Esophagus squamous epithelium (tissue), 5 donors: ENCODE measurements around the gene EGFR. TPM values are rescaled to one million over a fixed set of nuclear protein-coding genes. Genes with fewer than 3 reads are reported as not detected.

Source experiments
- DNase-seq: peaks from one replicate; lab custom pipeline; 2025; lab: John Stamatoyannopoulos, UW
- H3K27ac ChIP-seq, 4 donors: fragments of 200-600 bp; sonication (generic); one replicate each; pipeline ENCODE4 v1.5.1; 2016 to 2019; ENCODE audit warnings: mild to moderate bottlenecking in 1 of 4
- H3K27me3 ChIP-seq, 4 donors: fragments of 200-600 bp; sonication (generic); 1 replicate in 3 of 4; 2 replicates in 1 of 4; pipeline versions ENCODE4 v1.5.1 to v1.6.0; 2017 to 2021; ENCODE audit warnings: antibody characterized with exemption in 1 of 4
- H3K36me3 ChIP-seq, 3 donors: fragments of 200-600 bp; sonication (generic); one replicate each; pipeline ENCODE4 v1.5.1; 2016 to 2019
- H3K4me1 ChIP-seq, 3 donors: fragments of 200-600 bp; sonication (generic); one replicate each; pipeline ENCODE4 v1.5.1; 2017 to 2019
- H3K4me3 ChIP-seq, 4 donors: fragments of 200-600 bp; sonication (generic); 1 replicate in 3 of 4; 2 replicates in 1 of 4; pipeline ENCODE4 v1.5.1; 2016 to 2019; ENCODE audit warnings: mild to moderate bottlenecking in 2 of 4, moderate library complexity in 1 of 4
- H3K9me3 ChIP-seq, 3 donors: fragments of 200-600 bp; sonication (generic); one replicate each; pipeline ENCODE4 v1.5.1; 2016 to 2019
- POLR2A ChIP-seq, 4 donors: fragments of 450-650 bp; IDR thresholded peaks; one replicate each; pipeline ENCODE4 v1.6.1; 2017; ENCODE audit warnings: antibody characterized with exemption in 4 of 4, mild to moderate bottlenecking in 4 of 4, moderate library complexity in 3 of 4
- WGBS, 2 donors: methylation state at CpG; one replicate each; pipeline ENCODE4 v1.1.5; 2018; 5-methylcytosine and 5-hydroxymethylcytosine counted together
- intact Hi-C: fragments of 100-400 bp; cut with DNase I; formaldehyde crosslinking; loops from one replicate; pipeline ENCODE4 v1.15.0; 2022
- total RNA-seq, 4 donors: library from RNA; depleted of rRNA; stranded (reverse); fragments of >200 nt; gene quantifications; one replicate each; pipeline ENCODE4 v1.1.0, GENCODE V29; 2016
- TF ChIP-seq, protein P1 (sequence below), 6 experiments: fragments of 450-650 bp in 4 of 6; fragments of 200-600 bp in 2 of 6; sonication (generic) in 2 of 6; IDR thresholded peaks; one replicate each; pipeline ENCODE4 v1.5.1; 2016 to 2019; ENCODE audit warnings: antibody characterized with exemption in 6 of 6, mild to moderate bottlenecking in 4 of 6, moderate library complexity in 4 of 6
- donor health status: DM: yes; HTN: yes; CAD: no.

Gene EGFR
- total RNA-seq, 4 donors from 2014 or later: 66.1 to 108 (median 72.3) TPM

GRCh38 chr7:55095672-55096071 lies 76.9 kb downstream of the EGFR start:
- no peak for TF ChIP-seq POLR2A (IDR thresholded peaks at IDR 0.05)
- TF ChIP-seq, protein P1, sequence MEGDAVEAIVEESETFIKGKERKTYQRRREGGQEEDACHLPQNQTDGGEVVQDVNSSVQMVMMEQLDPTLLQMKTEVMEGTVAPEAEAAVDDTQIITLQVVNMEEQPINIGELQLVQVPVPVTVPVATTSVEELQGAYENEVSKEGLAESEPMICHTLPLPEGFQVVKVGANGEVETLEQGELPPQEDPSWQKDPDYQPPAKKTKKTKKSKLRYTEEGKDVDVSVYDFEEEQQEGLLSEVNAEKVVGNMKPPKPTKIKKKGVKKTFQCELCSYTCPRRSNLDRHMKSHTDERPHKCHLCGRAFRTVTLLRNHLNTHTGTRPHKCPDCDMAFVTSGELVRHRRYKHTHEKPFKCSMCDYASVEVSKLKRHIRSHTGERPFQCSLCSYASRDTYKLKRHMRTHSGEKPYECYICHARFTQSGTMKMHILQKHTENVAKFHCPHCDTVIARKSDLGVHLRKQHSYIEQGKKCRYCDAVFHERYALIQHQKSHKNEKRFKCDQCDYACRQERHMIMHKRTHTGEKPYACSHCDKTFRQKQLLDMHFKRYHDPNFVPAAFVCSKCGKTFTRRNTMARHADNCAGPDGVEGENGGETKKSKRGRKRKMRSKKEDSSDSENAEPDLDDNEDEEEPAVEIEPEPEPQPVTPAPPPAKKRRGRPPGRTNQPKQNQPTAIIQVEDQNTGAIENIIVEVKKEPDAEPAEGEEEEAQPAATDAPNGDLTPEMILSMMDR (IDR thresholded peaks at IDR 0.05): no peak
- H3K27ac ChIP-seq: no peak overlapping the region
- WGBS, 2 donors: 81 to 87% methylated on average over 3 to 4 of the region's 4 CpGs
- DNase-seq: no peak
- no peak overlapping the region for H3K4me3 ChIP-seq
- H3K27me3 ChIP-seq: no peaks in the 10 kb centered on the region
- peaks cover 0 to 7% (median 0%) of the 10 kb centered on the region in 3 donors for H3K36me3 ChIP-seq
- H3K9me3 ChIP-seq: no peaks in the 10 kb centered on the region
- peaks cover 10 to 74% (median 32%) of the 10 kb centered on the region in 3 donors for H3K4me1 ChIP-seq
- intact Hi-C loops: no loop called here

- Histone ChIP-seq H3K36me3 (peaks cover 0 to 7% (median 0%) of the 10 kb centered on the region in 3 donors), H3K4me3 (no peak overlapping the region), H3K4me1 (peaks cover 15 to 77% (median 37%) of the 10 kb centered on the region in 3 donors), H3K27me3 (no peaks in the 10 kb centered on the region), H3K9me3 (no peaks in the 10 kb centered on the region), H3K27ac (peak overlapping the region in 1 of 4 donors; percentile 9)
- 83 to 86% methylated on average over 11 of the region's 11 CpGs for WGBS, 2 donors
- intact Hi-C loops: no loop called here
- no peak for TF ChIP-seq POLR2A (IDR thresholded peaks at IDR 0.05)
- TF ChIP-seq, protein P1 (IDR thresholded peaks at IDR 0.05): no peak
- DNase-seq: no peak
These were observed 77.5 kb downstream of the EGFR start for GRCh38 chr7:55096323-55096722.

GRCh38 chr7:55097100-55097499 lies 78.3 kb downstream of the EGFR start:
- H3K4me1 ChIP-seq: peaks cover 20 to 77% (median 42%) of the 10 kb centered on the region in 3 donors

DNA sequence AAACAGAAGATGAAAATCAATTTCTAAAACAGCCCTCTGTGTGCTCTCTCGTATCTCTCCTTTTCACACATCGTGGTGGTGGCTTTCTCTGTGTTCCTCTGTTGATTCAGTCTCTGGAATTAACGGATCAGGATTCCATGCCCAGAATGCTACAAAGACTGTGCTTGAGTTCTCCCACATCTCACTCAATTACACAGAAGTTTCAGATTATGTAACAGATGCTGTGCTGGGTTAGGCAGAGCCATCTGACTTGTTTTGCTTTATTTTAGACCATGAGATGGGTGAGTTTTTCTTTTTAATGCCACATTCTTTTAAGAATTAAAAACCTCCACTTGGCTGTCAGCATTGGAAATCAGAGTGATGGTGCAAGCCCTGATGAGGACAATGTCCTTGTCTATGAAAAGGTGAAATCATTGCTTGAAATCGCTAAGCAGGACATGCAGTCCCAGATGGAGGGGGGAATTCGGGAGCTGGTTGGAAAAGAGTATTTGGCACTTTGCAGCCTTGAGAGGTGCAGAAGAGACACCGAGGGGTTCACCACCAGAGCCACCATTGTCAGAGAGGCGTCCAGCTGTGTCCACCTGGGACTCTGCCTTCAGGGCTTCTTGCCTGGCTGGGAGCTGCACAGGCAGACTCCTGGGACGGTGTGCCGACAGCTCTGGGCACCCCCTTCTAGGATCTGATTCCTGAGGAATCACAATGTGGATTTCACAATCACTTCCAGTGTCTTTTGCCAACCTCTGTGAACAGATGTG lies 80.4 kb downstream of the EGFR start:
- no peaks in the 10 kb centered on the region for H3K9me3 ChIP-seq
- peak overlapping the region; percentile 48 to 85 (median 68) for H3K27ac ChIP-seq
- no peak overlapping the region for H3K4me3 ChIP-seq
- no peak for TF ChIP-seq POLR2A (IDR thresholded peaks at IDR 0.05)
- TF ChIP-seq, protein P1 (IDR thresholded peaks at IDR 0.05): no peak
- H3K27me3 ChIP-seq: no peaks in the 10 kb centered on the region
- 25 to 31% methylated on average over 7 to 9 of the region's 9 CpGs for WGBS, 2 donors
- intact Hi-C loops: no loop called here
- peaks cover 0 to 10% (median 0%) of the 10 kb centered on the region in 3 donors for H3K36me3 ChIP-seq
- H3K4me1 ChIP-seq: peaks cover 20 to 64% (median 44%) of the 10 kb centered on the region in 3 donors
- DNase-seq: no peak

More at GRCh38 chr7:55097100-55097499, 78.3 kb downstream of the EGFR start:
- intact Hi-C loops: no loop called here
- no peaks in the 10 kb centered on the region for H3K27me3 ChIP-seq
- no peak overlapping the region for H3K4me3 ChIP-seq
- H3K36me3 ChIP-seq: peaks cover 0 to 7% (median 0%) of the 10 kb centered on the region in 3 donors
- WGBS, 2 donors: 81 to 90% methylated on average over 4 of the region's 4 CpGs
- DNase-seq: no peak
- no peak for TF ChIP-seq POLR2A (IDR thresholded peaks at IDR 0.05)
- TF ChIP-seq, protein P1 (IDR thresholded peaks at IDR 0.05): no peak
- H3K27ac ChIP-seq: peak overlapping the region in 2 of 4 donors; percentile 2 to 9
- H3K9me3 ChIP-seq: no peaks in the 10 kb centered on the region
